IPS DF 4.7 (cell line): ENCODE measurements around the gene CAMTA1.

ENCODE experiments used
- DNase-seq: peaks from one replicate; pipeline ENCODE4 v3.0.0-alpha.2; 2013; ENCODE audit warnings: low spot score; ENCODE audit errors: extremely low read depth

The CAMTA1 gene

GRCh38 chr1:6873298-6874015 is 88.2 kb downstream of the CAMTA1 start:
- DNase-seq, result no peak

DNA sequence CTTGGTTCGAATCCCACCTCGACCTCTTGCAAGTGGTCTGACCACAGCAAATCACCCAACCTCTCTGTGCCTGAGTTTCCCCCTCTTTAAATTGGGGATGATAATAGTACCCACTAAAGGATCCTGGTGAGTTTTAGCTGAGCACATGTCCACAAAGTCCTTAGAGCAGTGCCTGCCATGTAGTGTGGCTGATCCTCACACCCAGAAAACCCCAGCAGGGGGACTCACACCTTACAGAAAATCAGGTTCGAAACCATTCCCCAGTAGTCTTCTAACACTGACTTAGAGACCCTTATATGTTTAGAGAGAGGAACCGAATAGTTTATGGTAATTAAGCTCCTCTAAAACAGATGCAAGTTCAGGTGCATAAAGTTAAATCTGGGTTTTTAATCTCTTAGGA is 89.0 kb downstream of the CAMTA1 start:
- no peak for DNase-seq

DNA sequence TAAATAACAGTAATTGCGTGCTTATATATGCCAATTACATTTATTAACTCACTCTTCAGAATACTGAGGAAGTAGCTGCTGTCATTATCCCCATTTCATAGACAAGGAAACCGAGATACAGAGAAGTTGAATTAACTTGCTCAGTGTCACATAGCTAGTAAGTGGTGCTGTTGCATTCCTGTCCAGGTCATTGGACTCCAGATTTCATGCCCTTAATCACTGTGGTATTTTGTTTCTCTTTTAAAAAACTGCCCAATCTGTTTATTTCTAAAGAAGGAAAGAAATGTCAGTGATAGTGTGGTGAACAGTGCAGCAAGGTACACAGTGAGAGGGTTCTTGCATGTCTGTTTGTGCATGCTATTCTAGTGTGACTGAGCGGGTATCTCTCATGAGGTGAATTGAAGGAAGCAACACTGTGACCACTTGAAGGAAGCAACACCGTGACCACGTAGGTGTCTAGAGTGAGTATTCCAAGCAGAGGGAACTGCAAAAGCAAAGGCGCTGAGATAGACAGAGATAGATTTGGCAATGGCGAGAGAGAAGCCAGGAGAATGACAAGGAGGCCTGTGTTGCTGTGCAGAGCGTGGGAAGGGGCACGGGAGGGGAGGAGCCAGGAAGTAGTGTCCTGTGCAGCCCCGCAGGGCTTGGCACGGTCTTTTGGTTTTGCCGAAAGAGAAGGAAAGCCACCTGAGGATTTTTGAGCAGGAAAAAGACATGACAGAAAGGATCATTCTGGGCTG is 95.9 kb downstream of the CAMTA1 start:
- no peak for DNase-seq

DNA sequence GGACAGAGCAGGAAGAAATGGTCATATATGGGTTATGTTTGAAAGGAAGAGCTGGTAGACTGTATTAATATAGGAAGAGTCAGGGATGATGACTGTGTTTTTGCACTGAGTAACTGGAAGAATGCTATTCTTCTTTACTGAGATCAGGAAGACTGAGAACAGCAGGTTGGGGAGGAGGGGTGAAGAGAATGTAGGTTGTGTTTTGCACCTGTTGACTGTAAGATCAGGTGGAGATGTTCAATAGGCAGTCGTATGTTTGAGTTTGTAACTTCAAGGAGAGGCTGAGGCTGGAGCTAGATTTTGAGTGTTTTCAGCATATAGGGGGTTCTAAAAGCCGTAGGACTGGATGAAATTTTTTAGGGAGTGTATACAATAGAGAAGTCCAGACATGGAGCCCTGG is 97.2 kb downstream of the CAMTA1 start:
- DNase-seq, result no peak

DNA sequence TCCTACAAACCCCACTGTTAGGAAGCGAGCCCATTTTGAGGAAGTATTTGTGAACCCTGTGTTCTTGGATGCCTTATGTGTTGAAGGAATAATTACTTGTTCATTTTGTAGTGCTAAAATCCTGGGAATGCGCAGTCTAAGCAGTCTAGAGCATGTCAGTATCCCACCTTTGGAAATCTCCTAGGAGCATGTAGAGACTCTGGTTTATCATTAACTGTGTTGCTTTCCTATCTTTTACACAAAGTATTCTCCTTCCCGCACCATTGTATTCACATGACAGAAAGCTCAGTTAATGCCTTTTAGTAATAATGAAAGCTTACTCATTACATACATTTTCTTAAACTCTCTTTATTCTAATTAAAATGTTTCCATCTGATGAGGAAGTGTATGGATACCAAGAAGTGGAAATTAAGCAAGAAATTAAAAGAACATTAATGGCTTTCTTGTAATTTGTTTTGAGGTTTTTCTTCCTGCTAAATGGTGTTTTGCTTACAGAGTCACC is 99.4 kb downstream of the CAMTA1 start:
- no peak for DNase-seq

GRCh38 chr1:6885426-6885825 is 100.2 kb downstream of the CAMTA1 start:
- no peak for DNase-seq

GRCh38 chr1:6886523-6886922 is 101.3 kb downstream of the CAMTA1 start:
- DNase-seq, result no peak

- DNase-seq, result no peak
Measured at GRCh38 chr1:6888268-6888667, 103.0 kb downstream of the CAMTA1 start.

DNA sequence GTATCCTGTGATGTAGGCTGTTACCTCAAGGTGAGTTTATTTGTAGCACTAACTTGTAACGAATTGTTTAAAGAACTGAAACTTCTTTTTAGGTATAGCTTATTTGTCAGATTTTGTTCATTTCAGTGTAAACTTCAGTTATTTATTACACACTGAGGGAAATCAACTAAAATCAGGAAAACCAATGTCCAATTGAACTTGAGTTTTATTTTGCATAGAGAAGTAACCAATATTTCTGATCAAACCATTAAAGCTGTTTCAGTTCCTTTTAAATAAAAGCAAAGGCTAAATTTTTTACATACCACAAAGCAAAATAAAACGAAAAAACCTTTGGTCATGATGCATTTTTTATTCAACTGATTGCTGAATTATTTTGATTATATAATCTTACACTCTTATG is 103.6 kb downstream of the CAMTA1 start:
- DNase-seq, result no peak

- peak; percentile 19 for DNase-seq
Measured at GRCh38 chr1:6889875-6890480, 104.7 kb downstream of the CAMTA1 start.

DNA sequence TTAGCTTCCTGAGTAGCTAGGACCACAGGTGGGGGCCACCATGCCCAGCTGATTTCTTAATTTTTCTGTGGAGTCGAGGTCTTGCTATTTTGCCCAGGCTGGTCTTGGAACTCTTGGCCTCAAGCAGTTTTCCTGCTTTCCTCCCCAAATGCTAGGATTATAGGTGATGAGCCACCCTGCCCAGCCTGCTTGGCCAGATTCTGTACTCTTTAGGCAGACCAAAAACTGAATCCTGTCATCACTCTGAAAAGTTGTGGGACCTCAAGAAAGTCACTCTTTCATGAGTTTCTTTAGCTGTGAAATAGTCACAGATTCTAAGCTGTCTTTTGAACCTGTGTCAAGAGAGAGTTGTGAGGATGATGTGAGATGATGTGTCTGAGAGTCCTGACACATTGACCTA is 105.4 kb downstream of the CAMTA1 start:
- DNase-seq, result no peak

DNA sequence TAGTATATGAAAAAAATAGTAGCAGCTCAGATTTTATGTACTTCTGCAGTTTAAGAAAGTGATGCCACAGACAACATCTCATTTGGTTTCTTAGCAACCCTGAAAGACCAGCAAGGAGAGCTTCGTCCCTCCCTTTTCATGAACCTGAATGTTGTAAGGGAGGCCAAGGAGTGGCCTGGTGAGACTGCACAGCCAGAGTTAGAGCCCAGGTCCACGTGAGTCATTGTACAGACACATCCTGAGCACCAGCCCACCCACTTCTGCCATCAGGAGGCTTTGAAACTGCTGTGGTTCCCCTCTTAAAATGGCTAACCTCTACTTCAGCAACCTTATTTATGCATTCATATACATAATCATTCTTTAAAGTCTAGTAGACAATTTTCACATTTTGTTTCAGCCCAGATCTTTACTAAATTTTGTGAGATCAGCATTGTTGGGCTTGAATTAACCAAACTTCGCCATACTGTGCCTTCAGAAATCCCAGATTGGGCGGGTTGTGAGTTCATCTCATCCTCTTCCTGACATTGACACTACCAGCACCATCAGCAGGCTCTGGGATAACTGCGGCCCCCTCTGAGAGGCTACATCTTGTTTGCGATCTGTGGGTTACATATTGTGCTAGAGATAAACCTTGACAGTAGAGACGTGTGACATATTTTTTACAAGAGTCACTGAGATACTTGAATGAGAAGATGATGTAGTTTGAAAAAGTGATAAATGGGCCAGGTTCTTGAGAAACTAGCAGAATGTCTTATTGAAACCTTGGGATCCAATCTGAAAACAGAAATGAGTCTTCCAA is 106.7 kb downstream of the CAMTA1 start:
- no peak for DNase-seq

- no peak for DNase-seq
Measured at GRCh38 chr1:6893388-6893787, 108.1 kb downstream of the CAMTA1 start.

DNA sequence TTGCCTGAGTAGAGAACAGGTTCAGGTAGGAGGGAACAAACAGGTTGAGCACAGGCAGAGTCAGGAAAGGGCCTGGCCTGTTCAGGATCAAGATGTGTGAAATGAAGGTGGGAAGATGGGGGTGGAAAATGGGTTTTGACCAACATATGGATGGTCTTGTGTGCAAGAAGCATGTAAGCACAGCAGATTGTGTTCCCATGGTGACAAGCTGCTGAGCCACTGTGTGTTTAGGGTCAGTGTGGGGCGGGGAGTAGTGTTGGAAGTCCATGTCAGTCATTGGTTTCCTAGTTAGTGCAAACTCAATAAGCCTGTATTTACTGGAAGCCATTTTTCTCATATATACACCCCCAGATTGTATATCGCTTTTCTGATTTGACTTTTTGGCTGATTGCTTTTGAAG is 111.9 kb downstream of the CAMTA1 start:
- no peak for DNase-seq

DNA sequence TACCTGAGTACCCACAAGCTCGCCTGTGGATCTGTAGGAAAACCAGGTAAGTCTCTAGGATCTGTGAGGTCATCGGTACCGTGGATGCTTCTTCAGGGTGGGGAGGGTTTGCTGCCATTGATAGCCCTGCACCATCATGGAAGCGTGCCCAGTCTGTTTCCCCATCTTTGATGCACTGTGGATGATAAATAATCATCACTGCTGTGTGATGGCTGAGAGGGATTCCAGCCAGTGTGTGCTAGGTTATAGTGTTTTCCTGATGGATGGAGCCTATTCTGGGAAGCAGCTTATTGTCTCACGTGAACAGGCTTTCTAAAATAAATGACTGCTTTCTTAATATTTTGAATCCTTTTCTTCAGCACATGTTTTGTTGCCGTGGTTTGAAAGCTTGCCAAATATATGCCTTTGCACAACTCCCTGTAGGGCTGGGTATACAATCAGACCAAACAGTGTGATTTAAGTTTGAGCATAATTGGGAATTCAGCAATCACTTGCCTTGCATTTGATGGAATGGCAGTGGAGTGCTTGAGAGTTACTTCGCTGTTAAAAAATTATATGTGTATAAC is 113.8 kb downstream of the CAMTA1 start:
- DNase-seq, result no peak

DNA sequence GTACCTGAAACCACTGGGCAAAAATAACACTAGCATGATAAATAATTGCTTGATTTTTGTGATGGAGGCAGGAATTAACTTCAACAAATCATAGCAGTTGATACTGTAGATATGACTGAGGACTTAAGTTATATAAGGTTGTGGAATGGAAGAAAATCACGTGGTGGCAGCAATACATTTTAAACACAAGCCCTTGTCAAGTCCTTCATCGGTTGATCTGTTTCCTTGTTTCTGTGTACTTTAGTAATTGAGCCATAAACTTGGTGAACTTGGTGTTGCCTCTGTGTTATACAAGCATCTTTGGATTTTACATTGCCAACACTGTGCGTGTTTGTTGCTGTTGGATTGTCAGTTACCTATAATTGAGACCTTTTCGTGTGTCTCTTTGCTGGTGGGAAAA is 114.4 kb downstream of the CAMTA1 start:
- no peak for DNase-seq

DNA sequence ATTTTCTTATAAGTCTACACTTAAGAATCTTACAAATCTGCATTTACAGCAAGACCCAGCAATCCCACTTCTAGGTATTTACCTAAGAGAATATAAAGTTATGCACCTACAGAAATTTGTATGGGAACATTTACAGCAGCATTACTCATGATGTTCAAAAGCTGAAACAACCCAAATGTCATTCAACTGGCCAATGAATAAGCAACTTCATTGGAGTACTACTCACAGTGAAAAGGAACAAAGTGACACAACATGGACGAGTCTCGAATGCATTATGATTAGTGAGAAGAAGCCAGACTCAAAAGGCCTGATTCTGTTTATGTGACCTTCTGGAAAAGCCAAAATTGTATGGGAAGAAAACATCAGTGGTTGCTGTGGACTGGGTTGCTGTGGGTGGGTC is 116.9 kb downstream of the CAMTA1 start:
- no peak for DNase-seq

DNA sequence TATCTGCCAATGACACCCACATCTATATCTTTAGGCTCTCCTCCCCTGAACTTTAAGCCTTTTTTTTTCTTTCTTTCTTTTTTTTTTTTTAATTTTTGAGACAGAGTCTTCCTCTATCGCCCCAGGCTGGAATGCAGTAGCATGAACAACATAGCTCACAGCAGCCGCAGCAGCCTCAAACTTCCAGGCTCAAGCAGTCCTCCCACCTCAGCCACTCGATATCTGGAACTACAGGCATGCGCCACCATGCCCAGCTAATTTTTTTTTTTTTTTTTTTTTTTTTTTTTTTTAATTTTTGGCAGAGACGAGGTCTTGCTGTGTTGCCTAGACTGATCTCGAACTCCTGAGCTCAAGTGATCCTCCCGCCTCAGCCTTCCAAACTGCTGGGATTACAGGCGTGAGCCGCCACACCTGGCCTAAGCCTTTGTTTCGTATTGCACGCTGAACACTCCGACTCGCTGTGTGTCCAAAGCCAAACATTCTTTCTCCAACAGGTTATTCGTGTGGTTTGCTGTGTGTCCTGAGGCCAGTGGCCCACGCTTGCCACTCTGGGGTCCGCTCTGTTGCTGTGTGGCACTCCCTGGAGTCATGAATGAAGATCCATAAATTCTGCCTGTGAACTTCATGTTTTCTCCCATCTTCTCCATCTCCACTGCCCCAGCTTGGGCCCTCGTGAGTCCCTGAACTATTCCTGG is 119.4 kb downstream of the CAMTA1 start:
- DNase-seq, result no peak

DNA sequence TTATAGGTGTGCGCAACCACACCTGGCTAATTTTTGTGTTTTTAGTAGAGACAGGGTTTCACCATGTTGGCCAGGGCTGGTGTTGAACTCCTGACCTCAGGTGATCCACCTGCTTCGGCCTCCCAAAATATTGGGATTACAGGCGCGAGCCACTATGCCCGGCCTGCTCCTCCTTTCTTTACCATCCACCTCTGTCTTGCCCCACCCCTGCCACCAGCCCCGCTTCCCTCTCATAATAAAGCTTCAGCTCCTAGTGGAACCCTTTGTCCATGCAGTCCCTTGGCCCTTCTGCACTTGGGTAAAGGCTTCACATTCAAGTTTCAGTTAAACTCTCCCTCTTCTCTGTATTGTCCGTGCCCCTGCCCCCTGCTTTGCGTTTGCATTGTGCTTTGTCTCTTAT is 120.1 kb downstream of the CAMTA1 start:
- no peak for DNase-seq

GRCh38 chr1:6905790-6906189 is 120.5 kb downstream of the CAMTA1 start:
- DNase-seq, result no peak

DNA sequence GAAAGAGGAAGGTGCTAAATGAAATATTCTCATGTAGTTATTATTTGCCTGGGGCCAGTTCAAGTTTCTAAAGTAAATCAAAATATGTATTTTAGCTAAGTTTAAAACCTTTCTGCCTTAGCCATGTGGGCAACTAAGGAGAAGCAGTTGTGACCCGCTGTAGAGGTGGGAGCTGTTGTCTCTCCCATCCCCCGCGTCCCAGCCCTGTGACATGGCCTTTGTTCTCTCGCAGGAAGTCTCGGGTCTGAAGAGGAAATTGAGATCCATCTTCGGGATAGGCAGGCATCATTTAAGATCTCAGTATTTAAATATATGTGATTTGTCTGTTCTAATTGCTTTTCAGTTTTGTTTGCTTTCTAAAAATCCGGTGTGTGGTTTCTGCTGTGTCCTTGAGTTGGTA is 121.5 kb downstream of the CAMTA1 start:
- DNase-seq, result no peak
